Chondrocyte (in vitro differentiated cells): ENCODE measurements around the gene MRPL53. TPM values are rescaled to one million over a fixed set of nuclear protein-coding genes. Genes with fewer than 3 reads are reported as not detected.
A peak's percentile ranks its signal among the peaks of the same experiment; 100 is the strongest.

Experiments used
- DNase-seq: peaks from one replicate; pipeline ENCODE4 v3.0.0; 2021; ENCODE audit warnings: mixed read lengths, low spot score
- H3K27ac Mint-ChIP-seq: one replicate; pipeline ENCODE4 v1.8.0; 2021; ENCODE audit warnings: mild to moderate bottlenecking, moderate library complexity, mixed read lengths; ENCODE audit not compliant: unreplicated experiment
- H3K27me3 Mint-ChIP-seq: 2 replicates; pipeline ENCODE4 v1.8.0; 2021; ENCODE audit warnings: low read depth, mixed read lengths
- H3K36me3 Mint-ChIP-seq: 2 replicates; pipeline ENCODE4 v1.8.0; 2021; ENCODE audit warnings: low read depth, mixed read lengths
- H3K4me1 Mint-ChIP-seq: 2 replicates; pipeline ENCODE4 v1.8.0; 2021; ENCODE audit warnings: low read depth, mild to moderate bottlenecking, mixed read lengths
- H3K4me3 Mint-ChIP-seq: one replicate; pipeline ENCODE4 v1.8.0; 2021; ENCODE audit warnings: mild to moderate bottlenecking, moderate library complexity, mixed read lengths; ENCODE audit not compliant: unreplicated experiment
- H3K9me3 Mint-ChIP-seq: 2 replicates; pipeline ENCODE4 v1.8.0; 2021; ENCODE audit warnings: low read depth, mixed read lengths
- total RNA-seq: library from RNA; stranded (reverse); gene quantifications from 3 replicates; pipeline ENCODE4 v1.2.1, GENCODE V29; 2021
- TF ChIP-seq, protein P1 (sequence below): fragments of 200-600 bp; sonication (generic); IDR thresholded peaks from 2 replicates; pipeline ENCODE4 v1.5.0; 2021; ENCODE audit warnings: antibody characterized with exemption, mild to moderate bottlenecking, moderate library complexity

MRPL53 gene
- total RNA-seq, 1 donor from 2014 or later: 49.5 TPM

DNA sequence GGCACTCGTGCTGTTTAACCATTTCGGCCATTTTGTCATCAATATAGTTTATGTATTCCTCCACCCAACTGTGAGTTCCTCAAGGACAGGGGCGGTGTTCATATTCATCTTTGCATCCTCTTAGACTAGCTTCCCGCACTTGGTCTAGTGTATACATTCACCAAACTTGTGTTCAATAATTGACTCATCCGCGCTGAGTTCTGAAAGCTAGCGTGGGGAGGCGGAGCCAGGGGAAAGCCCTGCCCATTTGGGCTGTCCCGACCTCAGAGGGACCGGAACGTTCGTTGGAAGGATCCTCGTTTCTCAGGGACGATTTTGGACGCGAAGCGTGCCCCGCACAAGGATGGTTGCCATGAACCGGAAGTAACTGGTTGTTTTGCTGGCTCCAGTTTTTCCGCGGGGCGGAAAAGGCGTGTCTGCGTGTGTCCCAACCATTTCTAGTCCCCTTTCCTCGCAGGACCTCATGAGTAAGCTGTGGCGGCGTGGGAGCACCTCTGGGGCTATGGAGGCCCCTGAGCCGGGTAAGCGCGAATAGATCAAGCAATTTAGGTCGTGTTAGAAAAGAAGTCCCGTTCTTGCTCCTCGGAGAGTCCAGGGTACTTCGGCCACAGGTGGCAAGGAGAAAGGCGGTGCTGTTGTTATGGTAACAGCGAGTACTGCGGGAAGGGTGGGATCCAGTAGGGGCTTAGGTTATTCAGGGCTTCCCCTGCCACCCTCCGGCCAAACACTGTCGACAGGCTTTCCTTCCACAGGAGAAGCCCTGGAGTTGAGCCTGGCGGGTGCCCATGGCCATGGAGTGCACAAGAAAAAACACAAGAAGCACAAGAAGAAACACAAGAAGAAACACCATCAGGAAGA lies 17.6 kb downstream of the MRPL53 start, which contains the start of gene INO80B:
TSS of gene INO80B (plus strand) at position 434 of the 858 bp plus-strand sequence. CDS start at position 464, 30 bp downstream.
- Mint-ChIP-seq H3K9me3 (no peaks in the 10 kb centered on the region), H3K27me3 (peaks cover 3% of the 10 kb centered on the region), H3K4me1 (peaks cover 42% of the 10 kb centered on the region), H3K27ac (peak within 1 kb of the TSS; percentile 85), H3K36me3 (no peaks in the 10 kb centered on the region), H3K4me3 (peak within 1 kb of the TSS; percentile 89)
- TF ChIP-seq, protein P1, sequence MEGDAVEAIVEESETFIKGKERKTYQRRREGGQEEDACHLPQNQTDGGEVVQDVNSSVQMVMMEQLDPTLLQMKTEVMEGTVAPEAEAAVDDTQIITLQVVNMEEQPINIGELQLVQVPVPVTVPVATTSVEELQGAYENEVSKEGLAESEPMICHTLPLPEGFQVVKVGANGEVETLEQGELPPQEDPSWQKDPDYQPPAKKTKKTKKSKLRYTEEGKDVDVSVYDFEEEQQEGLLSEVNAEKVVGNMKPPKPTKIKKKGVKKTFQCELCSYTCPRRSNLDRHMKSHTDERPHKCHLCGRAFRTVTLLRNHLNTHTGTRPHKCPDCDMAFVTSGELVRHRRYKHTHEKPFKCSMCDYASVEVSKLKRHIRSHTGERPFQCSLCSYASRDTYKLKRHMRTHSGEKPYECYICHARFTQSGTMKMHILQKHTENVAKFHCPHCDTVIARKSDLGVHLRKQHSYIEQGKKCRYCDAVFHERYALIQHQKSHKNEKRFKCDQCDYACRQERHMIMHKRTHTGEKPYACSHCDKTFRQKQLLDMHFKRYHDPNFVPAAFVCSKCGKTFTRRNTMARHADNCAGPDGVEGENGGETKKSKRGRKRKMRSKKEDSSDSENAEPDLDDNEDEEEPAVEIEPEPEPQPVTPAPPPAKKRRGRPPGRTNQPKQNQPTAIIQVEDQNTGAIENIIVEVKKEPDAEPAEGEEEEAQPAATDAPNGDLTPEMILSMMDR: no peak
- DNase-seq: peak; percentile 97

GRCh38 chr2:74450570-74451190 lies 21.8 kb downstream of the MRPL53 start:
- DNase-seq: no peak
- peaks cover 6% of the 10 kb centered on the region for H3K27me3 Mint-ChIP-seq
- no peak overlapping the region for H3K4me3 Mint-ChIP-seq
- TF ChIP-seq, protein P1: no peak
- H3K36me3 Mint-ChIP-seq: no peaks in the 10 kb centered on the region
- no peak overlapping the region for H3K27ac Mint-ChIP-seq
- H3K4me1 Mint-ChIP-seq: peaks cover 13% of the 10 kb centered on the region
- H3K9me3 Mint-ChIP-seq: no peaks in the 10 kb centered on the region

DNA sequence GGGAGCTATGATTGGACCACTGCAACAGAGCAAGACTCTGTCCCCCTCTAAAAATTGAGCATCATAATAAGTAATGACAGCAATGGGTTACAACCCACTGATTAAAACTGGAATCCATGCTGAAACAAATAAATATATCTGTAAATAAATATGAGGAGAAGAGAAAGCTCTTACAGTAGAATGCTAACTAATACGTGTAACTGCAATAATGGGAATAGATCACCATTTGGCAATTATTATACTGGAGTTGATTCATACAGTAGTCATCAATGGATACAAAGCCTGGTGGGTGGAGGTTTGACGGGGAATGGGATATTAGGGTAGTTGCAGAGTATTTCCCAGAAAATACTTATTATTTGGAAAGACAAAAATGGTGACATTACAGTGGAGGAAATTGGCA lies 23.7 kb downstream of the MRPL53 start:
- H3K36me3 Mint-ChIP-seq: no peaks in the 10 kb centered on the region
- H3K27ac Mint-ChIP-seq: no peak overlapping the region
- peaks cover 11% of the 10 kb centered on the region for H3K4me1 Mint-ChIP-seq
- no peak for DNase-seq
- H3K27me3 Mint-ChIP-seq: peaks cover 9% of the 10 kb centered on the region
- no peaks in the 10 kb centered on the region for H3K9me3 Mint-ChIP-seq
- H3K4me3 Mint-ChIP-seq: no peak overlapping the region
- TF ChIP-seq, protein P1: no peak

DNA sequence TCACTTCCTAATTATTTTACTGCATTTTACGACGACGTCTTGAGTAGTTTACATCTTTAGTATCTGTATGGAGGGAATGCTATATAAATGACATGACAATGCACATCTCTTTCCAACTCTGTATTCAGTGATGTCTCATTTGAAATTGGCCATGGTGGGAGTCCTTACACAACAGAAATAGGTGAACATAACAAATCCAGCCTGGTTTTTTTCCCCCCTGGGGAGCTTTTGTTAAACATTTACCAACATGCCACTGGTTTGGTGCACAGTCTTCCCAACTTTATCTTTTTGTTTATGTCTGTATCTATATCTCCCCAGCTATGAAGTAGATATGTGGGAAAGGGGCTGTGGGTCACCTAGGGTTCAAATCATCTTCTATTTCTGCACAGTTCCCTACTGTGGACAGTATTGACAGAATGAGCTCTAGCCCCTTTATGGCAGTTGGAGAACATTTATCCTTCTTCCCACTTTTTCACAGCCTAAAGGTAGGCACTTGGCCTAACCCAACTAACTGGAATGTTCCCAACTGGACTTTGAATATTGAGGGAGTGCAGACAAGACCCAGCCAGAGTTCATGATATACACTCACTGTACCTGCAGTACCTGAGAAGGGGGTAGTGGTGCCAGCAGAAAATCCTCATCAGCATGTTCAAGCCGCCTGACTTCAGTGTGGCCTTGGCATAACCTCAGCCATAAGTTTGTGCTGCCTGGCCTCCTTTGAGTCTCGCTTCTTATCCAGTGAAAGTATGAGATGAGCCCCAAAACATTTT lies 25.1 kb downstream of the MRPL53 start:
- TF ChIP-seq, protein P1: no peak
- peaks cover 9% of the 10 kb centered on the region for H3K27me3 Mint-ChIP-seq
- DNase-seq: no peak
- no peak overlapping the region for H3K27ac Mint-ChIP-seq
- H3K36me3 Mint-ChIP-seq: no peaks in the 10 kb centered on the region
- H3K4me3 Mint-ChIP-seq: no peak overlapping the region
- H3K4me1 Mint-ChIP-seq: peaks cover 14% of the 10 kb centered on the region
- H3K9me3 Mint-ChIP-seq: no peaks in the 10 kb centered on the region
